HG02759 (cell line): Measurements from ENCODE around the gene USP32.

Experiments used
- ATAC-seq: cut with Tn5 transposase; IDR thresholded peaks from one replicate; pipeline ENCODE4 v1.9.1; 2021; ENCODE audit warnings: mild to moderate bottlenecking, moderate library complexity; ENCODE audit not compliant: unreplicated experiment

USP32 gene

GRCh38 chr17:60160829-60161501 lies 231.0 kb downstream of the USP32 start:
- ATAC-seq = no peak

GRCh38 chr17:60159479-60159866 lies 232.5 kb downstream of the USP32 start:
- ATAC-seq = no peak

GRCh38 chr17:60158751-60159478 lies 233.0 kb downstream of the USP32 start:
- ATAC-seq = no peak

- ATAC-seq = no peak
These were observed 234.4 kb downstream of the USP32 start for GRCh38 chr17:60157487-60158040.

GRCh38 chr17:60156746-60157145 lies 235.2 kb downstream of the USP32 start:
- ATAC-seq = no peak

- ATAC-seq = no peak
These were observed 236.1 kb downstream of the USP32 start for GRCh38 chr17:60155815-60156214.

GRCh38 chr17:60155427-60155814 lies 236.5 kb downstream of the USP32 start:
- ATAC-seq = no peak

- no peak for ATAC-seq
These were observed 237.1 kb downstream of the USP32 start for GRCh38 chr17:60154616-60155426.

- ATAC-seq = no peak
These were observed 238.1 kb downstream of the USP32 start for GRCh38 chr17:60153606-60154390.

- no peak for ATAC-seq
These were observed 240.6 kb downstream of the USP32 start for GRCh38 chr17:60151355-60151754.

GRCh38 chr17:60149691-60150582 lies 242.0 kb downstream of the USP32 start, which contains the start of gene CA4:
CA4 (plus strand) TSS chr17:60149973; CDS start chr17:60150035, 62 bp downstream.
- ATAC-seq = no peak

- ATAC-seq = no peak
These were observed 243.6 kb downstream of the USP32 start for GRCh38 chr17:60148373-60148772.

GRCh38 chr17:60147553-60148223 lies 244.2 kb downstream of the USP32 start:
- ATAC-seq = no peak

- no peak for ATAC-seq
These were observed 245.7 kb downstream of the USP32 start for GRCh38 chr17:60146206-60146605.

GRCh38 chr17:60145006-60145935 lies 246.7 kb downstream of the USP32 start:
- ATAC-seq = no peak

- ATAC-seq = no peak
These were observed 248.9 kb downstream of the USP32 start for GRCh38 chr17:60142872-60143499.
